ENCODE measurements around the gene GLIS1.

DNA sequence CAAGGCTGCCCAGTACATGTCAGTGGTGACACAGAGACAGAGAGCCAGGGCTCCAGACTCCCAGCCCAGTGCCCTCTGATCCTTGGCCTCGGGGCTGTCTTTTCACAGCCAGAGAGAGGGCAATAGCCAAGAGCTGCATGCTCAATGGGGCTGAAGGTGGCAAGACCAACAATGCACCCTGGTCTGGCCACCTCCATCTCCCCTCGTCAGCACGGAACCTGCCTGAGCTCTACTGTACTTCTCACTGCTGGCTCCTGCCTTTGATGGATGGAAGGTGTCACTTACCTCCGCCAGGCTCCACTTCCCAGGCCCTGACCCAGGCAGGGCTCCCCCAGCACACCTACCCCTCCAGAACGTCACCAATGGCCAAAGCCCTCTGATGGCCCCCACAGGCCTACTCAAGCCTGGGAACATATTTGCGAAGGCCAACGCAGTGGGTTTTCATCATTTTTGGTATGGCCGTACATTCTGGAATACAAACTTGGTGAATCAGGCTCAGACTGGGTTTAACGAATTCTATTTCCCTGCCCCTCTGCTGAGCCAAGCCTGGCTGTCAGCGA, 191.7 kb downstream of the GLIS1 start:
- TF ChIP-seq, protein P1, sequence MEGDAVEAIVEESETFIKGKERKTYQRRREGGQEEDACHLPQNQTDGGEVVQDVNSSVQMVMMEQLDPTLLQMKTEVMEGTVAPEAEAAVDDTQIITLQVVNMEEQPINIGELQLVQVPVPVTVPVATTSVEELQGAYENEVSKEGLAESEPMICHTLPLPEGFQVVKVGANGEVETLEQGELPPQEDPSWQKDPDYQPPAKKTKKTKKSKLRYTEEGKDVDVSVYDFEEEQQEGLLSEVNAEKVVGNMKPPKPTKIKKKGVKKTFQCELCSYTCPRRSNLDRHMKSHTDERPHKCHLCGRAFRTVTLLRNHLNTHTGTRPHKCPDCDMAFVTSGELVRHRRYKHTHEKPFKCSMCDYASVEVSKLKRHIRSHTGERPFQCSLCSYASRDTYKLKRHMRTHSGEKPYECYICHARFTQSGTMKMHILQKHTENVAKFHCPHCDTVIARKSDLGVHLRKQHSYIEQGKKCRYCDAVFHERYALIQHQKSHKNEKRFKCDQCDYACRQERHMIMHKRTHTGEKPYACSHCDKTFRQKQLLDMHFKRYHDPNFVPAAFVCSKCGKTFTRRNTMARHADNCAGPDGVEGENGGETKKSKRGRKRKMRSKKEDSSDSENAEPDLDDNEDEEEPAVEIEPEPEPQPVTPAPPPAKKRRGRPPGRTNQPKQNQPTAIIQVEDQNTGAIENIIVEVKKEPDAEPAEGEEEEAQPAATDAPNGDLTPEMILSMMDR (optimal IDR thresholded peaks at IDR 0.05 in 1 of 3, IDR thresholded peaks at IDR 0.05 in 1 of 3, conservative IDR thresholded peaks at IDR 0.05 in 1 of 3; ENCODE audit: extremely low read depth in 1 of 3, insufficient read depth in 2 of 3, low read length in 3 of 3), result no peak
- no peak for TF ChIP-seq EZH2 (IDR thresholded peaks at IDR 0.05; ENCODE audit: low read length)

Measured in keratinocyte (primary cell).